ENCODE measurements around the gene ERRFI1.
A peak's percentile ranks its signal among the peaks of the same experiment; 100 is the strongest.

The ERRFI1 gene

GRCh38 chr1:8018492-8019228 lies 7.4 kb downstream of the ERRFI1 start:
- H3K4me3 ChIP-seq (ENCODE audit: low read depth, low read length), result no peak overlapping the region
- DNase-seq (ENCODE audit: low read depth), result no peak
- TF ChIP-seq CTCF (IDR thresholded peaks at IDR 0.05; ENCODE audit: insufficient read depth, low read depth, low read length, missing control alignments), result no peak

GRCh38 chr1:8017495-8018197 lies 8.5 kb downstream of the ERRFI1 start:
- no peak for TF ChIP-seq CTCF (IDR thresholded peaks at IDR 0.05; ENCODE audit: insufficient read depth, low read depth, low read length, missing control alignments)
- no peak for DNase-seq (ENCODE audit: low read depth)
- H3K4me3 ChIP-seq (ENCODE audit: low read depth, low read length), result no peak overlapping the region

- DNase-seq (ENCODE audit: low read depth), result no peak
- TF ChIP-seq CTCF (IDR thresholded peaks at IDR 0.05; ENCODE audit: insufficient read depth, low read depth, low read length, missing control alignments), result no peak
- H3K4me3 ChIP-seq (ENCODE audit: low read depth, low read length), result no peak overlapping the region
These were observed 9.2 kb downstream of the ERRFI1 start for GRCh38 chr1:8016895-8017241.

GRCh38 chr1:8016210-8016894 lies 9.8 kb downstream of the ERRFI1 start:
- no peak overlapping the region for H3K4me3 ChIP-seq (ENCODE audit: low read depth, low read length)
- TF ChIP-seq CTCF (IDR thresholded peaks at IDR 0.05; ENCODE audit: insufficient read depth, low read depth, low read length, missing control alignments), result no peak
- DNase-seq (ENCODE audit: low read depth), result peak; percentile 5

- TF ChIP-seq CTCF (IDR thresholded peaks at IDR 0.05; ENCODE audit: insufficient read depth, low read depth, low read length, missing control alignments), result no peak
- no peak overlapping the region for H3K4me3 ChIP-seq (ENCODE audit: low read depth, low read length)
- DNase-seq (ENCODE audit: low read depth), result no peak
These were observed 10.3 kb downstream of the ERRFI1 start for GRCh38 chr1:8015809-8016165.

- H3K4me3 ChIP-seq (ENCODE audit: low read depth, low read length), result no peak overlapping the region
- peak; percentile 64 for DNase-seq (ENCODE audit: low read depth)
- TF ChIP-seq CTCF (IDR thresholded peaks at IDR 0.05; ENCODE audit: insufficient read depth, low read depth, low read length, missing control alignments), result peak; percentile 54
These were observed 10.9 kb downstream of the ERRFI1 start for GRCh38 chr1:8015036-8015808.
